ENCODE results near the gene FBXW11. TPM values are rescaled to one million over a fixed set of nuclear protein-coding genes. Genes with fewer than 3 reads are reported as not detected.

FBXW11 gene
- total and polyA plus RNA-seq, 11 donors, result 7.8 to 110 (median 83.0) TPM

DNA sequence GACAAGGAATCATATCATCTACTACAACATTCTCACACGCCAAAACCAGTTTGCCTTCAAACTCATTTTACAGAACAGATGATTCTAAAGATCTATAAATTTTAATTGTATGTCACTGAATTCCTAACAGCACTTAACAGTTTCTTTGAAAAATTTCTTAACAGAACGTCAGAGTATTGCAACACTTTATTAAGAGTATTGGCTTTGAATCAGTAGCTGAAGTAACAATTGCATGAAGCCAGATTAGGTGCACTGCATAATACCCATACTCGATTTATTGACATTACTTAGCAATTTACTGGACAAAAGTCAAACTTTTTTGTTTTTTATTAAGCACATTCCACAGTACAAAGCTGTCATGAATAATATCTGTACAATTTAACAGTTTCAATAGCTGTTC is 145.1 kb downstream of the FBXW11 start:
- DNase-seq, result no peak
- H3K27ac ChIP-seq, result no peak overlapping the region
- no peak for ATAC-seq
- 88 to 92% (median 90%) methylated on average over 3 of the region's 3 CpGs for WGBS, 4 donors
- H3K4me3 ChIP-seq, result no peak overlapping the region
- H3K4me1 ChIP-seq, result peaks cover 0 to 12% (median 0%) of the 10 kb centered on the region in 12 donors
- no peaks in the 10 kb centered on the region for H3K27me3 ChIP-seq
- intact Hi-C loops (cut with DNase I), result no loop called here
- H3K36me3 ChIP-seq, result peaks cover 0 to 37% (median 17%) of the 10 kb centered on the region in 9 donors
- H3K9me3 ChIP-seq, result no peaks in the 10 kb centered on the region
- no peak for TF ChIP-seq POLR2A (IDR thresholded peaks at IDR 0.05)
- TF ChIP-seq, protein P1, sequence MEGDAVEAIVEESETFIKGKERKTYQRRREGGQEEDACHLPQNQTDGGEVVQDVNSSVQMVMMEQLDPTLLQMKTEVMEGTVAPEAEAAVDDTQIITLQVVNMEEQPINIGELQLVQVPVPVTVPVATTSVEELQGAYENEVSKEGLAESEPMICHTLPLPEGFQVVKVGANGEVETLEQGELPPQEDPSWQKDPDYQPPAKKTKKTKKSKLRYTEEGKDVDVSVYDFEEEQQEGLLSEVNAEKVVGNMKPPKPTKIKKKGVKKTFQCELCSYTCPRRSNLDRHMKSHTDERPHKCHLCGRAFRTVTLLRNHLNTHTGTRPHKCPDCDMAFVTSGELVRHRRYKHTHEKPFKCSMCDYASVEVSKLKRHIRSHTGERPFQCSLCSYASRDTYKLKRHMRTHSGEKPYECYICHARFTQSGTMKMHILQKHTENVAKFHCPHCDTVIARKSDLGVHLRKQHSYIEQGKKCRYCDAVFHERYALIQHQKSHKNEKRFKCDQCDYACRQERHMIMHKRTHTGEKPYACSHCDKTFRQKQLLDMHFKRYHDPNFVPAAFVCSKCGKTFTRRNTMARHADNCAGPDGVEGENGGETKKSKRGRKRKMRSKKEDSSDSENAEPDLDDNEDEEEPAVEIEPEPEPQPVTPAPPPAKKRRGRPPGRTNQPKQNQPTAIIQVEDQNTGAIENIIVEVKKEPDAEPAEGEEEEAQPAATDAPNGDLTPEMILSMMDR (IDR thresholded peaks at IDR 0.05), result no peak

DNA sequence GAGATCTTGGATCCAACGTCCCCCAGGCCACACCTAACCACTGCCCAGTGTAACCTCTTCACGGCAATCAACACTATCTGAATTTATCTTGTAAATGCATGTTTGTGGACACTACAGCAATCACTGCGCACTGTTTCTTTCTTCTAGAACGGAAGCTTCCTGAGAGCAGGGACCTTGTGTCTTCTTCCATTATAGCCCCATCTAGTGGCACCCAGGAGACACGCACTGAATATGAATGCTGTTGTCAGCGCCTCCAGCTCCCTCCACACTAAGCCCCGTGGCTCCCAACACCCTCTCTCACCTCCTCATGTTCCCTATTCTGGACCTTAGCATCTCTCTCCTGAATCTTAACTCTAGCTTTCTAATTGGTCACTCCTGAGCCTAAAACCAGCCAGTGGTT is 148.1 kb downstream of the FBXW11 start:
- no peak for TF ChIP-seq POLR2A (IDR thresholded peaks at IDR 0.05)
- TF ChIP-seq, protein P1 (IDR thresholded peaks at IDR 0.05), result peak; percentile 12 to 48 (median 36)
- ATAC-seq (peak in 1 of 4 donors; percentile 40), DNase-seq (no peak)
- Histone ChIP-seq H3K27ac (no peak overlapping the region), H3K9me3 (no peaks in the 10 kb centered on the region), H3K27me3 (no peaks in the 10 kb centered on the region), H3K4me3 (no peak overlapping the region), H3K36me3 (peaks cover 0 to 19% (median 5%) of the 10 kb centered on the region in 9 donors), H3K4me1 (peaks cover 0 to 7% (median 0%) of the 10 kb centered on the region in 12 donors)
- intact Hi-C loops (cut with DNase I), result no loop called here
- WGBS, 4 donors, result 90 to 96% (median 92%) methylated on average over 7 of the region's 7 CpGs

DNA sequence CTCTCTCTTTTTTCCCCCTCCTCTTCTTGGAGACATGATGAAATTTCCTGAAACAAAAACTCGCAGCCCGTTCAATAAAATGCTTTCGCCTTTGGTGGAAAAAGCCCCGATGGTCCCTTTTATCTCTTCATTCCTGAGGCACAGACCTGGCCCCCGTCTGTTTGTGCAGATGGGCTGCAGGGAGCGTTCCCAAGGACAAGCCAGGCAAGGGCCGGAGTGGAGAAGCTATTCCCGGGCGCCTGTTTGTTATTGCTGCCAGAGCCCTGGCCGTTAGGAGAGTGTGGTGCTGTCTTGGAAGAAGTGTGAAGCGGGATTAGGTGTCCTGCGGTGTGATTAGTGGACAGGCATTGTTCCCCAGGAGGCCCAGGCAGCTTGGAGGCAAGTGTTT is 149.0 kb downstream of the FBXW11 start:
- intact Hi-C loops (cut with DNase I), result no loop called here

DNA sequence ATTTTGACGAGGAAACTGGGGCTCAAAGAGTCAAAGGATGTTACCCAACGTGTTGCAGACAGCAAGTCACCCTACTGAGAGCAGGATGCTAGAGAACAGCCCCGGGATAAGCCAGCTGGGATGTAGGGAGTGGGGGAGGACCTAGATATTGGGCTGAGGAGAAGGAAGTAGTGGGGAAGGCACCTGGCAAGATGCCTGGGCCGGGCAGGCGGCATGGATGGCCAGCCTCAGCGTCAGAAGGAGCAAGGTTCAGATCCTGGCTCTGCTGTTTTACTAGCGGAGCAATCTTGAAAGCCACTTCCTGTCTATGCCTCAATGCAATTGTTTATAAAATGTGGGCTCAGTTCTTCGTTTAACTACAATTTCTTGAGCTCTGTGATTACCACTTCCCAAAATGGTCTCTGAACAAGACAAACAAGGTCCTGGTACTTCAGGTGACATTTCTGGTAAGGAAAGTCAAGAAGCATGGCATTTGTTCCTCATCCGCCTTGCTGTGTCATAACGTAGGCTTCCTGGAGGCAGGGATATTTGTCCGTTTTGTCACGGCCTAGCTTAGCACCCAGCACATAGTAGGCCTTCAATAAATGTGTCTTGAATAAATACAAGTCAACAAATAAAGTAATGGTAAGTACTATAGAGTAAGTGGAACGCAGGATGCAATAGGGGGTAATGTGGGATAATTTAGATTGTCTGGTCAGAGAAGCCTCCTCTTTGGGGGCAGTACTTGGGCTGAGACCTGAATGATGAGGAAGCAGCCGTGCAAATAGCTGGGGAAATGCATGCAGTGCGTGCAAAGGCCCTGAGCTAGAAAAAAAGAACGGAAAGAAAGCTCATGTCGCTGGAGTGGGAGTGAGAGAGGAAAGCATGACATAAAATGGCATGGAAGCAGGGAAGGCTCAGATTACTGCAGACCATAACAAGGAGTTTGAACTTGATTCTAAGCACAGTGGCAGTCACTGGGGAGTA is 150.4 kb downstream of the FBXW11 start:
- WGBS, 4 donors, result 81 to 85% (median 82%) methylated on average over 17 of the region's 17 CpGs
- no peak for DNase-seq
- intact Hi-C loops (cut with DNase I), result no loop called here

More for the DNA sequence above, 149.0 kb downstream of the FBXW11 start:
- no peaks in the 10 kb centered on the region for H3K27me3 ChIP-seq
- TF ChIP-seq POLR2A (IDR thresholded peaks at IDR 0.05), result no peak
- TF ChIP-seq, protein P1 (IDR thresholded peaks at IDR 0.05), result no peak
- no peaks in the 10 kb centered on the region for H3K9me3 ChIP-seq
- no peak overlapping the region for H3K27ac ChIP-seq
- WGBS, 4 donors, result 69 to 79% (median 77%) methylated on average over 12 of the region's 12 CpGs
- peaks cover 0 to 11% (median 1%) of the 10 kb centered on the region in 9 donors for H3K36me3 ChIP-seq
- DNase-seq, result no peak
- peaks cover 0 to 7% (median 0%) of the 10 kb centered on the region in 12 donors for H3K4me1 ChIP-seq
- H3K4me3 ChIP-seq, result no peak overlapping the region
- peak in 1 of 4 donors; percentile 12 for ATAC-seq

More for the DNA sequence above, 150.4 kb downstream of the FBXW11 start:
- Histone ChIP-seq H3K9me3 (no peaks in the 10 kb centered on the region), H3K27me3 (no peaks in the 10 kb centered on the region), H3K36me3 (peaks cover 0 to 10% (median 0%) of the 10 kb centered on the region in 9 donors), H3K4me1 (peaks cover 0 to 7% (median 0%) of the 10 kb centered on the region in 12 donors), H3K4me3 (no peak overlapping the region), H3K27ac (no peak overlapping the region)
- TF ChIP-seq, protein P1 (IDR thresholded peaks at IDR 0.05), result no peak
- TF ChIP-seq POLR2A (IDR thresholded peaks at IDR 0.05), result no peak
- ATAC-seq, result no peak

Data from heart left ventricle (tissue), 16 donors.